A549 (cell line): ENCODE measurements around the gene APBA1. TPM values are rescaled to one million over a fixed set of nuclear protein-coding genes. Genes with fewer than 3 reads are reported as not detected.

Source experiments
- ATAC-seq, 2 experiments: fragments of 200-7000 bp in 1 of 2; fragments of >200 bp in 1 of 2; cut with Nextera tagmentation in 1 of 2; cut with Tn5 transposase in 1 of 2; 3 replicates each; pipeline versions ENCODE4 v1.8.0 to v1.9.1; 2018 to 2020; ENCODE audit warnings: mild to moderate bottlenecking in 1 of 2, moderate library complexity in 1 of 2
- CTCF ChIA-PET: fragments of 300-600 bp; sonication (Branson Sonifier 250); formaldehyde crosslinking; extraction: SDS; loops from one replicate; lab custom pipeline; 2021; ENCODE audit warnings: antibody characterized with exemption, inconsistent platforms; lab: Yijun Ruan, JAX
- POLR2A ChIA-PET: fragments of 350-600 bp; formaldehyde crosslinking; extraction: SDS; loops from one replicate; lab custom pipeline; 2021; ENCODE audit warnings: antibody characterized with exemption, inconsistent platforms; lab: Yijun Ruan, JAX
- DNase-seq, 2 experiments: peaks; one replicate each; pipeline versions ENCODE4 v3.0.0 to v3.0.0-alpha.2; 2011 to 2016; ENCODE audit warnings: low read depth in 1 of 2, low spot score in 1 of 2
- FAIRE-seq: peaks from 2 replicates; lab custom pipeline; 2011; peaks lifted over from hg19 to GRCh38; lab: Jason Lieb, UNC
- H3K27ac ChIP-seq, 2 experiments: fragments of >200 bp; sonication (Bioruptor Twin); formaldehyde crosslinking; 3 replicates each; pipeline ENCODE4 v1.5.1; 2016 to 2017
- H3K4me1 ChIP-seq: fragments of >200 bp; sonication (Bioruptor Twin); formaldehyde crosslinking; 3 replicates; pipeline ENCODE4 v1.6.1; 2016
- H3K4me2 ChIP-seq: fragments of >200 bp; sonication (Bioruptor Twin); formaldehyde crosslinking; 3 replicates; pipeline ENCODE4 v1.6.1; 2016
- H3K4me3 ChIP-seq: fragments of >200 bp; sonication (Bioruptor Twin); formaldehyde crosslinking; 3 replicates; pipeline ENCODE4 v1.5.1; 2016
- H3K9me3 ChIP-seq: fragments of >200 bp; sonication (Bioruptor Twin); formaldehyde crosslinking; 3 replicates; pipeline ENCODE4 v1.6.1; 2016
- BCL3 ChIP-seq: fragments of >200 bp; sonication (Bioruptor Twin); formaldehyde crosslinking; IDR thresholded peaks from 3 replicates; pipeline ENCODE4 v1.6.1; 2016
- BHLHE40 ChIP-seq: IDR thresholded peaks from 2 replicates; pipeline ENCODE4 v1.6.1; 2012; ENCODE audit warnings: low read depth, low read length, inconsistent platforms
- CHD2 ChIP-seq: fragments of 150-350 bp; IDR thresholded peaks from 2 replicates; pipeline ENCODE4 v1.6.1; 2014; ENCODE audit warnings: low read length; ENCODE audit not compliant: partially characterized antibody
- ELK1 ChIP-seq: fragments of 150-350 bp; IDR thresholded peaks from 2 replicates; pipeline ENCODE4 v1.6.1; 2014; ENCODE audit warnings: low read depth, mild to moderate bottlenecking, low read length
- HDAC2 ChIP-seq: fragments of 200-600 bp; sonication (generic); IDR thresholded peaks from 2 replicates; pipeline ENCODE4 v1.6.1; 2016
- HES2 ChIP-seq: fragments of >200 bp; sonication (Bioruptor Twin); formaldehyde crosslinking; IDR thresholded peaks from 2 replicates; pipeline ENCODE4 v1.6.1; 2016
- HEYL ChIP-seq: fragments of 250-450 bp; sonication (Bioruptor Pico); IDR thresholded peaks from 2 replicates; pipeline ENCODE4 v1.8.0; 2021; ENCODE audit warnings: mild to moderate bottlenecking, moderate library complexity
- HMGXB4 ChIP-seq: fragments of 250-450 bp; sonication (Bioruptor Pico); IDR thresholded peaks from 2 replicates; pipeline ENCODE4 v1.5.0; 2021; ENCODE audit warnings: mild to moderate bottlenecking, moderate library complexity, borderline replicate concordance
- JUNB ChIP-seq: fragments of >200 bp; sonication (Bioruptor Twin); formaldehyde crosslinking; IDR thresholded peaks from 2 replicates; pipeline ENCODE4 v1.6.1; 2016
- MAZ ChIP-seq: fragments of 150-350 bp; IDR thresholded peaks from 2 replicates; pipeline ENCODE4 v1.6.1; 2014; ENCODE audit warnings: antibody characterized with exemption, low read depth, low read length, borderline replicate concordance
- MYC ChIP-seq: IDR thresholded peaks from 2 replicates; pipeline ENCODE4 v1.6.1; 2012; ENCODE audit warnings: mild to moderate bottlenecking, inconsistent platforms, low read length, improper control_type of control experiment, borderline replicate concordance
- PHF8 ChIP-seq: fragments of 200-600 bp; sonication (generic); IDR thresholded peaks from 2 replicates; pipeline ENCODE4 v1.6.1; 2016; ENCODE audit warnings: low read depth, mild to moderate bottlenecking, antibody characterized with exemption, moderate library complexity, borderline replicate concordance
- RAD21 ChIP-seq, 2 experiments: fragments of >200 bp in 1 of 2; sonication (Bioruptor Twin) in 1 of 2; formaldehyde crosslinking in 1 of 2; IDR thresholded peaks in 1 of 2; conservative IDR thresholded peaks in 1 of 2; 2 replicates in 1 of 2; 3 replicates in 1 of 2; pipeline ENCODE4 v1.6.1; 2012 to 2018; ENCODE audit warnings: inconsistent platforms in 1 of 2
- RARB ChIP-seq: fragments of 250-450 bp; sonication (Bioruptor Pico); IDR thresholded peaks from 2 replicates; pipeline ENCODE4 v1.8.0; 2021; ENCODE audit warnings: mild to moderate bottlenecking, moderate library complexity
- RFX5 ChIP-seq: fragments of 450-650 bp; IDR thresholded peaks from 2 replicates; pipeline ENCODE4 v1.7.1; 2014; ENCODE audit warnings: antibody characterized with exemption, mild to moderate bottlenecking, moderate library complexity
- RNF2 ChIP-seq: fragments of 200-600 bp; sonication (generic); IDR thresholded peaks from 2 replicates; pipeline ENCODE4 v1.6.1; 2016; ENCODE audit warnings: low read depth, mild to moderate bottlenecking, antibody characterized with exemption, moderate library complexity, borderline replicate concordance
- SMC3 ChIP-seq: fragments of >200 bp; sonication (Bioruptor Twin); formaldehyde crosslinking; IDR thresholded peaks from 3 replicates; pipeline ENCODE4 v1.6.1; 2018; ENCODE audit warnings: inconsistent platforms
- SREBF2 ChIP-seq: fragments of 450-650 bp; IDR thresholded peaks from 2 replicates; pipeline ENCODE4 v1.6.1; 2014; ENCODE audit warnings: mild to moderate bottlenecking, moderate library complexity
- USF2 ChIP-seq: fragments of 450-650 bp; IDR thresholded peaks from 2 replicates; pipeline ENCODE4 v1.6.1; 2014; ENCODE audit warnings: antibody characterized with exemption
- ZFP36 ChIP-seq: fragments of 450-650 bp; IDR thresholded peaks from 2 replicates; pipeline ENCODE4 v1.6.1; 2014; ENCODE audit warnings: borderline replicate concordance; ENCODE audit not compliant: partially characterized antibody
- ZNF302 ChIP-seq: fragments of 250-450 bp; sonication (Bioruptor Pico); IDR thresholded peaks from 2 replicates; pipeline ENCODE4 v1.9.0; 2021; ENCODE audit warnings: inconsistent platforms, mild to moderate bottlenecking, moderate library complexity
- WGBS: methylation state at CpG from one replicate; pipeline ENCODE4 v1.1.6; 2017; ENCODE audit errors: missing lambda C conversion rate; 5-methylcytosine and 5-hydroxymethylcytosine counted together
- polyA plus RNA-seq, 4 experiments: library from polyadenylated mRNA; depleted of rRNA in 3 of 4; stranded (reverse); fragments of >200 nt; fragmentation: RNase III in 1 of 4; extraction: RNeasy Plus Mini Kit Qiagen cat#74134 plus additional on column Dnase treatment in 1 of 4; gene quantifications; 2 replicates in 3 of 4; 3 replicates in 1 of 4; pipeline ENCODE4 v1.2.3, GENCODE V29; 2011 to 2017

The APBA1 gene
- polyA plus RNA-seq, 2 of the 4 experiments (the other 2 are of a cell fraction): 0.22 to 1.6 TPM

GRCh38 chr9:69605406-69605805 is 66.8 kb downstream of the APBA1 start:
- ChIA-PET POLR2A (no interaction called here), CTCF (no interaction called here)

GRCh38 chr9:69604568-69605219 is 67.5 kb downstream of the APBA1 start:
- TF ChIP-seq SREBF2 (no peak), HES2 (no peak), HMGXB4 (CRISPR knock-in tag) (no peak), CHD2 (no peak), RARB (no peak), SMC3 (no peak), PHF8 (no peak), RAD21 (conservative IDR thresholded peaks at IDR 0.05 in 1 of 2, IDR thresholded peaks at IDR 0.05 in 1 of 2) (no peak), JUNB (no peak), MYC (no peak), ZNF302 (CRISPR knock-in tag) (no peak), HEYL (CRISPR knock-in tag) (no peak), BCL3 (no peak), ELK1 (no peak), MAZ (no peak), HDAC2 (no peak), ZFP36 (no peak)
- H3K9me3 ChIP-seq: no peaks in the 10 kb centered on the region
- H3K4me1 ChIP-seq: no peaks in the 10 kb centered on the region
- H3K4me2 ChIP-seq: no peak overlapping the region
- DNase-seq (no peak), ATAC-seq (no peak), FAIRE-seq (no peak)
- ChIA-PET CTCF (no interaction called here), POLR2A (no interaction called here)
- H3K27ac ChIP-seq: no peak overlapping the region
- H3K4me3 ChIP-seq: no peak overlapping the region
- 19% methylated on average over 10 of the region's 10 CpGs for WGBS

More at GRCh38 chr9:69605406-69605805, 66.8 kb downstream of the APBA1 start:
- TF ChIP-seq RFX5: no peak
- no peak overlapping the region for H3K4me2 ChIP-seq
- ATAC-seq (no peak), FAIRE-seq (no peak), DNase-seq (no peak)
- H3K9me3 ChIP-seq: no peaks in the 10 kb centered on the region
- 8% methylated on average over 4 of the region's 4 CpGs for WGBS
- no peak overlapping the region for H3K27ac ChIP-seq
- H3K4me1 ChIP-seq: no peaks in the 10 kb centered on the region
- H3K4me3 ChIP-seq: no peak overlapping the region

- ChIA-PET POLR2A (no interaction called here), CTCF (no interaction called here)
- 48% methylated on average over 5 of the region's 5 CpGs for WGBS
- no peak overlapping the region for H3K4me2 ChIP-seq
- FAIRE-seq (no peak), DNase-seq (no peak), ATAC-seq (no peak)
- no peak overlapping the region for H3K4me3 ChIP-seq
- H3K27ac ChIP-seq: no peak overlapping the region
- no peaks in the 10 kb centered on the region for H3K9me3 ChIP-seq
- no peaks in the 10 kb centered on the region for H3K4me1 ChIP-seq
- TF ChIP-seq PHF8 (no peak), RNF2 (no peak), HDAC2 (no peak), ZFP36 (no peak), BHLHE40 (no peak), USF2 (no peak), RAD21 (conservative IDR thresholded peaks at IDR 0.05 in 1 of 2, IDR thresholded peaks at IDR 0.05 in 1 of 2) (no peak)
Measured at GRCh38 chr9:69603656-69604055, 68.5 kb downstream of the APBA1 start.
